ENCODE data around the gene INTS15.

DNA sequence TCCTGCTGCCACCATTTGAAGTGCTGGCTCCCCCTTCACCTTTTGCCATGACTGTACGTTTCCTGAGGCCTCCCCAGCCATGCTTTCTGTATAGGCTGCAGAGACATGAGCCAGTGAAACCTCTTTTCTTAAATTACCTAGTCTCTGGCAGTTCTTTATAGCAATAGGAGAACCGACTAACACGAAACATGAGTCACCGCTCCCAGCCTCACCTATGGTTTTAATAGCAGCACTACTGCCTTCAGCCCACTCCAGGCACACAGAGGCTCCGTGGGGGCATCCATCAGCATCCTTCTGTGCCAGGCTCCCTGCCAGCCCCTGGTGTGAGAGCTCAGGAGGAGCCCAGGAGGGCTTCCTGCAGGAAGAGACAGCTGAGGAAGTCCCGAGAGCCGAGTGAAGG, 41.8 kb downstream of the INTS15 start:
- TF ChIP-seq, protein P1, sequence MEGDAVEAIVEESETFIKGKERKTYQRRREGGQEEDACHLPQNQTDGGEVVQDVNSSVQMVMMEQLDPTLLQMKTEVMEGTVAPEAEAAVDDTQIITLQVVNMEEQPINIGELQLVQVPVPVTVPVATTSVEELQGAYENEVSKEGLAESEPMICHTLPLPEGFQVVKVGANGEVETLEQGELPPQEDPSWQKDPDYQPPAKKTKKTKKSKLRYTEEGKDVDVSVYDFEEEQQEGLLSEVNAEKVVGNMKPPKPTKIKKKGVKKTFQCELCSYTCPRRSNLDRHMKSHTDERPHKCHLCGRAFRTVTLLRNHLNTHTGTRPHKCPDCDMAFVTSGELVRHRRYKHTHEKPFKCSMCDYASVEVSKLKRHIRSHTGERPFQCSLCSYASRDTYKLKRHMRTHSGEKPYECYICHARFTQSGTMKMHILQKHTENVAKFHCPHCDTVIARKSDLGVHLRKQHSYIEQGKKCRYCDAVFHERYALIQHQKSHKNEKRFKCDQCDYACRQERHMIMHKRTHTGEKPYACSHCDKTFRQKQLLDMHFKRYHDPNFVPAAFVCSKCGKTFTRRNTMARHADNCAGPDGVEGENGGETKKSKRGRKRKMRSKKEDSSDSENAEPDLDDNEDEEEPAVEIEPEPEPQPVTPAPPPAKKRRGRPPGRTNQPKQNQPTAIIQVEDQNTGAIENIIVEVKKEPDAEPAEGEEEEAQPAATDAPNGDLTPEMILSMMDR (IDR thresholded peaks at IDR 0.05): no peak
- no peak for TF ChIP-seq POLR2A (IDR thresholded peaks at IDR 0.05)

All from heart left ventricle (tissue), 13 donors.